Loucy (cell line): ENCODE data around the gene TMPRSS6.

Experiments
- EZH2phosphoT487 ChIP-seq: fragments of 200-600 bp; IDR thresholded peaks from 2 replicates; pipeline ENCODE4 v1.6.1; 2018; ENCODE audit warnings: antibody characterized with exemption, mild to moderate bottlenecking, moderate library complexity, borderline replicate concordance
- TF ChIP-seq, protein P1 (sequence below): fragments of 200-600 bp; sonication (generic); conservative IDR thresholded peaks from 2 replicates; pipeline ENCODE4 v1.5.1; 2014; ENCODE audit warnings: mild to moderate bottlenecking, antibody characterized with exemption, low read length

DNA sequence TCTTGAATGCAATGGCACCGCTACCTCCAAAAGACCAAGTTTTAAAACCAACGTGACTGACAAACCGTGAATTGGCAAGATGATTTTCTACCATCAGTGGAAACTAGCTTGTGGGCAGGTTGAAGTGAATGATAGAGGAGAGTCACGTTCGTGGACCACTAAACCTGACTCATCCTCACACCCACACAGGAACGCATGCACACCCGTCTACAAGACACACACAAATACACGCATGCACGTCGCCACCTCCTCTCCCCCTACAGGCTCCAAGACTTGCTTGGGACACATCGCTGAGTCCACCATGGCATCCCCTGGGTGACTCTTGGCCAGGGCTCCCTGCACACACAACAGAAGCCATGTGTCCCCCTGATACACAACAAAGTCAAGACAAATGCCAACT lies 14.4 kb downstream of the TMPRSS6 start:
- TF ChIP-seq, protein P1, sequence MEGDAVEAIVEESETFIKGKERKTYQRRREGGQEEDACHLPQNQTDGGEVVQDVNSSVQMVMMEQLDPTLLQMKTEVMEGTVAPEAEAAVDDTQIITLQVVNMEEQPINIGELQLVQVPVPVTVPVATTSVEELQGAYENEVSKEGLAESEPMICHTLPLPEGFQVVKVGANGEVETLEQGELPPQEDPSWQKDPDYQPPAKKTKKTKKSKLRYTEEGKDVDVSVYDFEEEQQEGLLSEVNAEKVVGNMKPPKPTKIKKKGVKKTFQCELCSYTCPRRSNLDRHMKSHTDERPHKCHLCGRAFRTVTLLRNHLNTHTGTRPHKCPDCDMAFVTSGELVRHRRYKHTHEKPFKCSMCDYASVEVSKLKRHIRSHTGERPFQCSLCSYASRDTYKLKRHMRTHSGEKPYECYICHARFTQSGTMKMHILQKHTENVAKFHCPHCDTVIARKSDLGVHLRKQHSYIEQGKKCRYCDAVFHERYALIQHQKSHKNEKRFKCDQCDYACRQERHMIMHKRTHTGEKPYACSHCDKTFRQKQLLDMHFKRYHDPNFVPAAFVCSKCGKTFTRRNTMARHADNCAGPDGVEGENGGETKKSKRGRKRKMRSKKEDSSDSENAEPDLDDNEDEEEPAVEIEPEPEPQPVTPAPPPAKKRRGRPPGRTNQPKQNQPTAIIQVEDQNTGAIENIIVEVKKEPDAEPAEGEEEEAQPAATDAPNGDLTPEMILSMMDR = no peak
- TF ChIP-seq EZH2phosphoT487 = no peak
